Islet precursor cell (in vitro differentiated cells): ENCODE measurements around the gene ADAMTS14.
A peak's percentile ranks its signal among the peaks of the same experiment; 100 is the strongest.

Experiments used
- DNase-seq: peaks from one replicate; pipeline ENCODE4 v3.0.0-alpha.2; 2018

Gene ADAMTS14

DNA sequence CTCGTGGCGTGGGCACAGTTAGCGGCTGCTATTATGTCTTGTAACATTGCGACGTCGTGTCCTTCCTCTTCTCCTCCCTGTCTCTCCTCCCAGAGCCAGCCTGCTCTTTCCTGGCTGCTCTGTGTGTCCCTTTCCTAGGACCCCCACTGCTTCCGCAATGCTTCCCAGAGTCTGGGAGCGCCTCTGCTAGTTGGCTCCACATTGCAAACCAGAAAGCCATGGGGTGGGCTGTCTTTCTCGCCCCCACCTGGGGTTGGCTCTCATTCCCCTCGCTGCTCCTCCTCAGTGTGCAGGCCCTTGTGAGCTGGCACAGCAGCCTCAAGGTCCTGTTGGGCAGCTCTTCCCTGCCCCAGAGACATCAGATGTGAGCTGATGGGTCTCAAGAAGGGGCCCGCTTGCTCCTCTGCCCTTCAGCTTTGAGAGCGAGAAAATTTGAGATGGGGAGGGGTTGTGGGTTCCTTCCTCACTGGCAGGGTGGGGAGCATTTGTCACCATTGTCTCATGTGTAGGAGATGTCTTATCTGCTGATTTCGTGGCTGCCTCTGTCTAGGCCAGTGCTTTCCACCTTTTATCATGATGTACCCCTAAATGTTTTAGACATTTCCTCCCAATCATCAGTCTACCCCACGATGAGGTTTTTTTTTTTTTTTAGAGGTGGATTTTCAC is 3.3 kb downstream of the ADAMTS14 start:
- DNase-seq, result no peak

DNA sequence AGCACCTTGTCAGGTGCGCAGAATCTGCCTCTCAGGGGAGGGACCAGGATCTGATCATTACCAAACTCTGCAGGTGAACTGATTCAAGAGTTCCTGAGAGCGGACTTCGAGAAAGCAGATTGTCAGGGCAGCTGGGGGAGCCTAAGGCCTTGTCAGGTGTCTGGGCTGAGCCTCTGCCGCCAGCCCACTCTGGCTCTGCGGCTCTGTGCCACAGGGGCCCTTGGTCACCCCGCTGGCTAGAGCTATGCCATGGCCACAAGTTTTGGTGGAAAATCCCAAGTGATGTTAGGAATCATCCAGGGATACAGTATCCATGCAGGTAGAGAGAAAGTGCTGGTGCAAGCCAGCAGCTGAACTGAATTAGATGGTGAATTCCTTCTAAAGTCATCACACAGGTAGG is 4.2 kb downstream of the ADAMTS14 start:
- DNase-seq, result peak; percentile 23

DNA sequence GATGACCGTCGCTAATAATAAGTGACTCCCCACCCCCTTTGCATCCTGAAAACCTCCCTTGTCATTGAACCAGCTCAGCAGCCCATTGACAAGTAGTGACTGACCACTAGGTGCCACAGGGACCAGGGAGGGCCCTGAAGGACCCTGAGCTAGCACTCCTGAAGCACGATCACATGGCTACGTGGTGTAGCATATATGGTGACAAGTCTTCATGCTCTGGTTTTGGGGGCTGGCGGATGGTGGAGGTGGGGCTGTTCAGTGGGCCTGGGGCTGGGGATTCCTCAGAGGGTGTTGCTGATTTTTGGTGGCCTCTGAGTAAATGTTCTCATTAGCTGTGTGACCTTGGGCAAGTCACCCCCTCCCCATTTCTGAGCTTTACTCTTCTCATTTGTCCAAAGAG is 4.7 kb downstream of the ADAMTS14 start:
- no peak for DNase-seq

DNA sequence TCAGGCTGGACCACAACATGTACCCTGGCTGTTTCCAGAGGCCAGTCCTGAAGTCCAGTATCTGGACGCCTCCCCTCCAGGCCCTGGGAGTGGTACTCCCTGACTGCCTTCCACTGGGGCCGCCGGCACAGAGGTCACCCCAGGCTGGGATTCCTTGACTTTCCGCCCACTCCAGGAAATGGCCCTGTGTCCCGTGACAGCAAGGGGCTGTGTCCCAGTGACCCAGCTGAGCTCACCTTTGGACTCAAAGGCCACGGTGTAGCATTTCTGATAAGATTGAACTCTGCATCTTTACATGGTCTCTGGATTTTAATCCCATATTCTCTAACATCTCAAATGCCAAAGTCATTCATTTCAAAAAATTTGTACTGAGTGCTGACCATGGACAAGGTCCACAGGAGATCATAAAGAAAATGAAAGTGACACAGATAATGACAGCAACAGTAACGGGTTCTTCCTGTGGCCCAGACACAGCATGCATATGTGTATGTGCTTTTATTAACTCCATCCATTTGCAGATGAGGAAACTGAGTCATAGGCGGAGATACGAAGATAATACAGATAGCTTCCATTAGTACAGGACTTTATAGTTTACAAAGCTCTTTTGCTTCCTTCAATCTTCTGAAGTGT is 5.4 kb downstream of the ADAMTS14 start:
- no peak for DNase-seq

DNA sequence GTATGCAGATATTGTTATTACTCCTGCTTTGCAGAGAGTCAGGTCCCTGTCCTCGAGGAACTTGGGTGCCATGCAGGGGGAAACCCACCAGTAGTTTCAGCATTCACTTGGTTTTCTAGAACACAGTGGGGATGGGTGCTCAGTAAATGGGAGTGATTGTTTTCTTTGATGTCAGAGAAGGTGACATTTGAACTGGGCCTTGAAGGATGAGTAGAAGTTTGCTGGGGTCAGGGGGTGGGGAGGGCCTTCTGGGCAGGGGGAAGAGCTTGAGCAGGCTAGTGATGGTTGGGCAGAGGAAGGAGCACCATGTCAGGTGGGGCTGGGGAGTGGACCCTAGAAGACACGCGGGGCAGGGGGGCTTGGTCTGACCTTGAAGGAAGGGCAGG is 5.9 kb downstream of the ADAMTS14 start:
- no peak for DNase-seq

DNA sequence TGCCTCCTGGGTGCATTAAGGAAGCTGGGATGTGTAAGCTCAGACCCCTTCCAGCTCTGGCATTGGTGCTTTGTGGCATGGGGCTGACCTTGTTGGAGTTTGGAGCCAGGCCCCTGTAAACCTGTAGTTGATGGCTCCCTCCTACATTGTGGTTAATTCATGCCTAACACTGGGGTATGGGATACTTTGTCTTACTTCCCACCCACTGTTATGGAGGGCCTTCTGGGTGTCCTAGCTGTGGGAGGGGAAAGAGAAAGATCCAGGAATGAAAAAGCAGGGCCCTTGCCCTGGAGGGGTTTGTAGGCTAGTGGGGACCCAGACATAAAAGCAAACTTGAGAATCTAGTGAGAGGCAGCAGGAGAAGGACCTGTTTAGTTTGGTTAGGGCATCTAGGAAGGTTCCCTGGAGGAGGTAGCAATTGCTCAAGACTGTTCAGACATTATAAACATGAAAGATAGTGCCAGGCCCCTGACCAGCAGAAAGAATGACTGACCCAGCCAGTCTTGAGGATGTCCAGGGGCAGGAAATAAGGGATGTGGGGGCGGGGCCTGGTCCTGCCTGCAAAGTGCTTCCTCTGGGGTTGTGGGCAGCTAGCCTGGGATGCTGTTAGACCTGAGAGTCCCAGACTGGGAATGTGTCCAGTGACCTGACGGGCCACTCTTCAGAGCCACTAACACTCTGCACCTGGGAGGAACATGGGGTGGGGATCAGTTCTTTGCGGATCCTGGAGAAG is 6.6 kb downstream of the ADAMTS14 start:
- peak; percentile 72 for DNase-seq

DNA sequence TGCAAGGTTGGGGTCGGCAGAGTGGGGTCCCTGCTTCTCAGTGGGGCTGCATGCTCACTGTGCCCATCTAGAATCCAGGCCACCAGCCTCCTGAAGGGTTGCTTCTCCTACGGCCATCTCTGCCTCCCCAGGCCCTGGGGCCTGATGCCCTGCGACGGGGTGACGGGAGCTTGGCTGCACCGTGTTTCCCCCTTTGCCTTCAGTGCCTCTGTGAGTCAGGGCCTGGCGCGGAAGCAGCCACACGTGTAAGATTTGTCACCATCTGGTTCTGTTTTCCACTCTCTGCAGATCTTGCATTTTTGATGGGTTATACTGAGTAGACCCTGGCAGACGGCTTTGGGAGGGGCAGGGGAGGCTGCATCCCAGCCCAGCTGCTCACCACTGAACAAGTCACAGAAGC is 7.2 kb downstream of the ADAMTS14 start:
- no peak for DNase-seq

DNA sequence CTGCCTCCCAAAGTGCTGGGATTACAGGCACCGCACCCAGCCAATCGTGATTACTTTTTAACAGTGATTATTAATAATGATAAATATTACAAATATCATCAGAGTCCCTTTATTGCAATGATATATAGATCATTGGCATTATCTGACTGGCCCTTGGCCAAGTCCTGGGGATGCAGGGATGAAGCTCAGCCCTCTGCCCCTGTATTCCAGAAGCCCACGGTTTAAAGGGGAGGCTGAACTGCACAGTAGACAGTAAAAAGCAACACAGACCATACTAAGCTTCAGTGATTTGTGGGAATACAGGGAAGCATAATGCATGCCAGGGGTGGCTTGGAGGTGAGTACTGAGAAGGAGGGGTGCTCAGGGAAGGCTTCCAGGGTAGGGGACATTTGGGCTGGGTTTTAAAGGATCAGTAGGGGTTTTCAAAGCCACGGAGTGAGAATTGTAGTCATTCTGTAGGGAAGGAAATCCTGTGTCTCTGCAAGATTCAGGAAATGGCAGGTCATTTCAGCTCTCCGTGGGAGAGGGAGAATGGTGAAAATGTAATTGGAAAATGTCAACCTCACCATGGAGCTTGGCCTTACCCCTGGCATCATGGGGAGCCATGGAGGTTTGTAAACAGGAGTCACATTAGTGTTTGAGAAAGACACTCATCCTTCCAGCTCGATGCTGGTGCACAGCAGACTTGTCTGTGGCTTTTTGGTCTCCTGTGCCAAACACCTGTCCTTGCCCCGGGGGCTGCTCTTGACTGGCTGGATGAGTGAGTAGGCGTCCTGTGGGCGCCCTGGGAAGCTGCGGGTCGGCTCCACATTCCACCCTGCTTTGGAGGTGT is 8.8 kb downstream of the ADAMTS14 start:
- no peak for DNase-seq

DNA sequence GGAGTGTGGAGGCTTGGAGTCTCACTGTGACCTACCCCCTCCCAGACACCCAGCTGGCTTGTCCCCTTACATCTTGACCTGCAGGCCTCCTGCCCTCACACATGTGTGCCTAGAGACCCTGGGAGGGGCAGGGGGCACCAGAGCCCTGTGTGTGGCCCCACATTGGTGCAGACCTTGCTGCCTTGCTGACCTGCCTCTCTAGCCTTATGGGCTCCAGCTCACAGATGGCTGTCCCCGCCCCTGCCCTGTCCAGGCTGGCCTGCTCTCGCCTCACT is 9.4 kb downstream of the ADAMTS14 start:
- DNase-seq, result no peak

DNA sequence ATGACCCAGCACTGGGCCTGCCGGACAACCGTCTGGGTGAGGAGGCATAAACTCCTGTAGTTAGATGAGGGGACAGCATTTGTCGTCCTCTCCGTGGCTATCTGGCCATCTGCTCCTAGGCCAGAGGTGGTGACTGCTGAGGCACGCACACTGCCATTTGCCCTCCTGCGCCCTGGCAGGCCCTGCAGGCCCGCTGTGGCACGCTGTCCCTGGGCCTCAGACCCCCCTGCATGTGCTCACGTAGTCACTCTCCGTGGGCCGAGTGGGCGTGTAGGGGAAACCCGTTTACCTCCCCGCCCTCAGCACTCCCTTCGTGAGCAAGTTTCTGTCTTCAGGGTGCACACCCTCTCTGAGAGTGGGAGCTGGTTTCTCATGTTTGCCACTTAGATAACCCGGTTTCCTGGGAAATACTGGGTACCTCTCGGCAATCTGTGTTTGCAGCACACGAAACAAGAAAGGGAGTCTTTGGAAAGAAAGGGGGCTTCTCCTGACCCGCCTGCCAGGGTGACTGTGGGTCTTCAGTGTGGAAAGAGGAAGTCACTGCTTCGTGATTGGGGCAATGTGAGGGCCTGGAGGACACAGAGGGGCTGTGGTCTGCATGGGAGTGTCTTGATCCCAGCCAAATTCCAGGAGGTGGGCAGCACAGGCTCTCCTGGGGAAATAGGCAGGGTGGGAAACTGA is 10.8 kb downstream of the ADAMTS14 start:
- no peak for DNase-seq

DNA sequence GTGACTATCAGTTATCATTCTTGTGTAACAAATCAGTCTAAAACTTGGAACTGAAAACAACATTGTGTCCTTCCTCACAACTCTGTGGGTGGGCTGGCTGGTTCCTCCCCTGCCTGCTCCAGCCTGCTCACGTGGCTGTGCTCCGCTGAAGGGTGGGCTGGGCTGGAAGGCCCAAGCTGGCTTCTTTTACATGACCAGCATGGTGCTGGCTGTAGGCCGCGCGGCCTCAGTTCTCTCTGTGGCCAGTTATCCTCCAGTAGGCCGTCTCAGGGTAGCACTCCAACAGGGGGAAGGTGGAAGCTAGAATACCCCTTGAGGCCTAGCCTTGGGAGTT is 11.3 kb downstream of the ADAMTS14 start:
- DNase-seq, result no peak

DNA sequence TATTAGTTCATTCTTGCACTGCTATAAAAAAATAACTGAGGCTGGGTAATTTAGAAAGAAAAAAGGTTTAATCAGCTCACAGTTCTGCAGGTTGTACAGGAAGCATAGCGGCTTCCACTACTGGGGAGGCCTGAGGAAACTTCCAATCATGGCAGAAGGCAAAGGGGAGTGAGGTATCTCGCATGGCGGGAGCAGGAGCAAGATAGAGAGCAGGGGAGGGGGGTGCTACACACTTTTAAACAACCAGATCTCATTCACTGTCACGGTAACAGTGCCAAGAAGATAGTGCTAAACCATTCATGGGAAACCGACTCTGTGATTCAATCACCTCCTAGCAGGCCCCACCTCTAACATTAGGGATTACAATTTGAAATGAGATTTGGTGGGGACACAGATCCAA is 11.6 kb downstream of the ADAMTS14 start:
- no peak for DNase-seq

DNA sequence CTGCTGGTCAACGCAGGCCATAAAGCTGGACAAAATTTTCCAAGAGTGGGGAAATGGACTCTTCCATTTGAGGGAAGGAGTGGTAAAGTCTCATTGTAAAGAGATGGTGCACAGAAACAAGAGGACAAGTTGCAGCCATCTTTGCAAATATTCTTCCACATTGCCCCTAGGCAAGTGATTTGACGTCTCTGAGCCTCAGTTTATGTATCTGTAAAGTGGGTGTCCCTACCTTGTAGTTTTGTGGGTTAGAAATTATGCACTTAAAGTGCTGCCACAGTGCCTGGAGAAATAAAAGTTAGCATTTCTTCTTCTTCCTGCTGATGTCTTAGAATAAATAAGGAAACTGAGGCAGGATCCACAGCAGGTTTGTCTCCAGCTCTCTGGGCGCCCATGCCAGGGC is 12.1 kb downstream of the ADAMTS14 start:
- no peak for DNase-seq

DNA sequence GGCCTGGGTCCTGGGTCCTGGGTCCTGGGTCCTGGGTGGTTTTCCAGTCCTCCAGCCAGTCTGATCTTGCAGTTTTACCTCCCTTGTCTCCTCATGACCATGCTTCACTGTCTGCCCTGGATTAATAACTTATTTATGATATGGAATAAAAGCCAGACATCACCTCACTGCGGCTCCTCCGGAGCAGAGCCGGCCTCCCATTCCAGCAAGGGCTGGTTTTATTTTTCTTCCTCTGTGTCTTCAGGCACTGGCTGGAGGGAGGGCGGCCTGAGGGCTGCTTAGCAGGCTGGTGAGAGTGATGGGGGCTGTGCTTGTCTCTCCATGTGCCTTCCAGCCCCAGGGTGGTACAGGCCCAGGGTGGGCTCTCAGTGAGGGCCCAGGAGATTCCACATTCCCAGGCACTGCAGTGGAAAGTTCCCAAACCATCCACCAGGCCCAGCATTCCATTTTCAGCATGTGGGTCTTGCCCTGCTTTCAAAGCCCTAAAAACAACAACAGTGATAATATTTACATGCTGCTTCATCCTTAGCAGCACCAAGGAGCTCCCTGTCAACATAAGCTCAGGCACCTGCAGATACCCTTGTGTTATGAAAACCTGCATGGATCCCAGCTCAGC is 12.6 kb downstream of the ADAMTS14 start:
- DNase-seq, result no peak

DNA sequence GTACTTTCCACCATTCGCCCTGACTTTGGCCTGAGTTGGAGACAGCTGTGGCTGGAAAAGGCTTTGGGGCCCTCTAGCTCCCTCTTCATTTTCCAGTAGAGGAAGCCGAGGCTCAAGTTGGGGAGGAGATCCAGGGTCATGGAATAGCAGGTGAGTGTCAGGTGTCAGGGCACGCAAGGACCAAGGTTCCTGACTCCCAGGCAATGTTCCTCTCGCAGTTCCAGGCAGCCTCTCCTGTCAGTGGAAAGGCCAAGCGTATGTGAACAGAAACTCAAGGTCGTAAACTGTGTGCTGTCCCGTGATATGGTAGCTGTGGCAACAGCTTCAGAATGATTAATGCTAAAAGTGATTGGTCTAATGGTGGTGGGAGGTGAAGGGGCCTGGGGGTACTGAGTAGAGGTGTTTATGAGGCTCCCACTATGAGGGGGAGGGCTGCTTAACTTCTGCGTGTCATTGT is 13.2 kb downstream of the ADAMTS14 start:
- DNase-seq, result no peak

DNA sequence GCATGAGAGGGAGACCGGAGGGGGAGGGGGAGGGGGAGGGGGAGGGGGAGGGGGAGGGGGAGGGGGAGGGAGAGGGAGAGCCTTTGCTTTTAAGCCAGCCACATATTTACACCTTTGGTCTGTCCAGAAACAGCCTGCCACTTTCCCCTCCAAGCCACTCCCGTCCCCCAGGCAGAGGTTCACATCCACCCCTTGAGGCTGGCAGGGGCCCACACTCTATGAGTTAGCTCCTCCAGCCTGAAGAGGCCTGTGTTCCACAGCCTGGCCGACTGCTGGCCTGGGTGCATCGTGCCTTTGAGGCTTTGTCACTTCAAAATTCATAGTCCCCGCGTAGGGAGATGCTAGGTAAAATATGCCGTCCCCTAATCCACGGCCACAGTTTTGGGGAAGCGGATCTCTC is 16.5 kb downstream of the ADAMTS14 start:
- no peak for DNase-seq

DNA sequence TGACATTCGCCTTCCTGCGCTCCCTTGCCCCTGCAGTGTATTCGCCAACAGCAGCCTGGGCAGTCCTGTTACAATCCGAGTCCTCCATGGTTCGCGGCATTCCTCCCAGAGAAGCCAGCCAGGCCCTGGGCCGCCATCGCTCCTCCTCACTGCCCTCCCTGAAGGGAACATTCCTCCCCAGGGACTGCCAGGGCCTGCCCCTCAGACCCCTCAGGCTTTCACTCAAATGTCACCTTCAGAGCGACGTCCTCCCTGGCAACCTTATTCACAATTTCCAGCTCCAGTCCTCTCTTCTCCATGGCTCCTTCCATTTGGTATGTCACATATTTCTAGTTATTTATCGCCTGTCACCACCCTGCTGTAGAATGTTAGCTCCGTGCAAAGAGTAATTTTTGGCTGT is 17.4 kb downstream of the ADAMTS14 start:
- no peak for DNase-seq

DNA sequence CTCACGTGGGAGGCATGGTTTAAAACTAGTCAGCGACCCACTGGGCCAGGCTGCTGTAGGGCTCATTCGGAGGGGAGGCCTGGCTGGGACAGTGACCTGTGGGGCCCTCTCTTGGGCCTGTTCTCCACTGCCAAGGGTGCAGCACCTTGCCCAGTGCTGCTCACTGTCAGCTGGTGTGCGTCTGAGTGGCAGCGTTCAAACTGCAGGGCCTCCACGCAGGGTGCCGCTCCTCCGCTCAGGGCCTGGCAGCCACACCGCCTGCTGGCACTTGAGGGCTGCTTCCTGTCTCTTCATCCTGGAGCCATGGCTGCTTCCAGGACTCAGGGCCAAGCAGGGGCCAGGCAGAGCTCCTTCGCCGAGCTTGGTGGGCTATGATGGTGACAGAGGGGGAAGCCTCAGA is 18.3 kb downstream of the ADAMTS14 start:
- no peak for DNase-seq

DNA sequence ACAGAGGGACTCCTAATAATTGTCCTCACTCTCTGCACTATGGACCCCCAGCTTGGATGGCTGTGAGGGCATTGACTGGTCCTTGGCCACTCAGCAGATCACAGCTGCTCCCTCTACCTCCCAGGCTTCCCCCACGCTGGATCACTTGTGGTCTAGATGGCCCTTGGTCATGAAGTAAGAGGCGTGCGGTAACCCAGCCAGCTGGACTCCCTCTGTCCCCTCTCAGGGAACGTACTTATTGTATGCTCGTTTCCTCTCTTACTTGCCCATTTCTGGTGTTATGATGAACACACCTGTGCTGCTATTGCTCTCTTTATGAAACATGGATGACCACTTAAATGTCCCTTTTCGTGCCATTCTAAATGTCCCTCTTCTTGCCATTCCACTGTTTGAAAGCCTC is 19.3 kb downstream of the ADAMTS14 start:
- DNase-seq, result no peak

DNA sequence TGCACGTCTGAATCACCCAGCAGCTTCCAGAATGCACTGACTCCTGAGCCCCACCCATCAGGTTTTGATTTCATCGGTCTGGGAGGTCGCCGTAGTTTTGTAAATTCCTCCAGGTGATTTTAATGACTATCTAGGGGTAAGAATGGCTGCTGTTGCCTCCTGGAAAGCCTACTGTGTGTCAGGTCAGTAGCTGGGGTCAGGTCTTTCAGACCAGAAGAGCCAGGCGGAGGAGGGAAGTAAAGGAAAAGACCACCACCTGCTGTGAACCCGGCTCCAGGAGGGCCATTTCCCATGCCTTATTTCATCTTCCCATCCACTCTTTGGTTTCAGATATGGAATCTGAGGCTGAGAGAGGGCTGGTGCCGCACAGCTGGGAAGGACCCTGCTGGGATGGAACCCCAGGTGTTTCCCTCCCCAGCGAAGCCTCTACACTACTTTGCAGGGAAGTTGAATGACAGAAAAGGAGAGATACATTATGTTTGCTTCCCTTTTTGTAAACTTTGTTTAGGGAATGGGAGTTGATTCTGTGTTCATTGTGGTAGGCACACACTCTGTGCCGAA is 19.8 kb downstream of the ADAMTS14 start:
- no peak for DNase-seq

DNA sequence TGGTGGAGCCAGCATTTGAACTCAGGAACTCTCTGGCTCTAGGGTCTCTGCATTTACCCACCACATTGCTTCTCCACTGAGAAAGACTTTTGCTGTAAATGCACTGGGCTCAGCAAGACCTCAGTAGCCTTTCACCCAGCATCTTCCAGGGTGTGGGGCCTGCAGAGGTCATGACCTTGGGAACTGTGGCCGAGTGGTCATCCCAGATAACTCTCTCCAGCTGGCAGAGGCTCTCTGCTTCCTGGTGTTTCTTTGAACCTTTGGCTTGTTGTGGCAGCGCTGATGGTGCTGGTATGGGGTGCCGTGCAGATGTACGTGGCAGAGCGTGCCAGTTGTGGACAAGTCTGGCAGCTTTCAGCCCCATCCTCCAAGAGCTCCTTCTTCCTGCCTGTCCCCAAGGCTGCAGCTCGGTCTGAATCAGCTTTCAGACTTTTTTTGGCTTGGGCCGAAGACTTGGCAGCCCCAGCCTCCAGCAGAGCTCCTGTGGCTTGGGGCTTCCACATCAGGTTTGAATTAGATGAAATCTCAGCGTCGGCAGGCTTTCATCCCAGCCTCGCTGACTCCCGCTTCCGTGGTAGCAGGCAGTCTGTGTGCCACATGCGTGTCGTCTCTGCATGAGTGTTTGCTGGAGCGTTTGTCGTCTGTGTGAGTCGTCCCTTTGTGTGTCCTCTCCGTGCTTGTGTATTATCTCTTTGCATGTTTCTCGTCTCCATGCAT is 21.5 kb downstream of the ADAMTS14 start:
- DNase-seq, result no peak
